PC-3 (cell line): ENCODE results near the gene CRACR2B.

ENCODE experiments used
- EZH2phosphoT487 ChIP-seq: fragments of 300-600 bp; sonication (generic); IDR thresholded peaks from 2 replicates; pipeline ENCODE4 v1.6.1; 2018; ENCODE audit warnings: mild to moderate bottlenecking, antibody characterized with exemption, low read length, borderline replicate concordance
- TF ChIP-seq, protein P1 (sequence below): fragments of 300-600 bp; sonication (generic); conservative IDR thresholded peaks from 2 replicates; pipeline ENCODE4 v1.5.1; 2017; ENCODE audit warnings: antibody characterized with exemption, low read depth, mild to moderate bottlenecking, low read length

DNA sequence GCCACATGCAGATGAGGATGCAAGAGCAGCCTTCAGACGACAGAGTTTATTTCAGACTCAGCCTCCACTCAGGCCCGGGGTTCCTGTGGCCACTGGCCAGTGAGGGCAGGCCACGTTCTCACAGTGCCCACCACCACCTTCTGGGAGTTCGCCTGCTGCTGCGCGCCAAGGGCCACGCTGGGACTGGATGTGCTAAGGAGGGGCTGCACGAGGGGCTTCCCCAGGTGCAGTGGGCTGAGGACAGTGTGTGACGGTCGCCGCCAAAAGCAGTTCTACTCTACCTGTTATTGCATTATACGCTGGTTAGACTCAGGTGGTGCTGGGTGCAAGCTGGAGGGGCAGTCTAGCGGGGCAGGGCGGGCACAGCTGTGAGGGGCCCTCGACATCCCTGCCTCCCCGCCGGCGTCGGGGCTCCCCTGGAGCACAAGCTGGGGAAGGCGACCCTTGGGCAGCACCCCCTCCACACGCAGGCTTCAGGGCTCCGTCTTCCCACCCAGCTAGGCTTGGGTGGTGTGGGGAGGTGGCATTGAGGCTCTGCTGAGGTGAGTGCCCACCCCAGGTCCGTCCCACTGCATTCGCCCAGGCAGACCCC, 40.5 kb upstream of the CRACR2B start:
- no peak for TF ChIP-seq EZH2phosphoT487
- TF ChIP-seq, protein P1, sequence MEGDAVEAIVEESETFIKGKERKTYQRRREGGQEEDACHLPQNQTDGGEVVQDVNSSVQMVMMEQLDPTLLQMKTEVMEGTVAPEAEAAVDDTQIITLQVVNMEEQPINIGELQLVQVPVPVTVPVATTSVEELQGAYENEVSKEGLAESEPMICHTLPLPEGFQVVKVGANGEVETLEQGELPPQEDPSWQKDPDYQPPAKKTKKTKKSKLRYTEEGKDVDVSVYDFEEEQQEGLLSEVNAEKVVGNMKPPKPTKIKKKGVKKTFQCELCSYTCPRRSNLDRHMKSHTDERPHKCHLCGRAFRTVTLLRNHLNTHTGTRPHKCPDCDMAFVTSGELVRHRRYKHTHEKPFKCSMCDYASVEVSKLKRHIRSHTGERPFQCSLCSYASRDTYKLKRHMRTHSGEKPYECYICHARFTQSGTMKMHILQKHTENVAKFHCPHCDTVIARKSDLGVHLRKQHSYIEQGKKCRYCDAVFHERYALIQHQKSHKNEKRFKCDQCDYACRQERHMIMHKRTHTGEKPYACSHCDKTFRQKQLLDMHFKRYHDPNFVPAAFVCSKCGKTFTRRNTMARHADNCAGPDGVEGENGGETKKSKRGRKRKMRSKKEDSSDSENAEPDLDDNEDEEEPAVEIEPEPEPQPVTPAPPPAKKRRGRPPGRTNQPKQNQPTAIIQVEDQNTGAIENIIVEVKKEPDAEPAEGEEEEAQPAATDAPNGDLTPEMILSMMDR, result no peak
